Mesothelial cell of epicardium (in vitro differentiated cells): ENCODE results near the gene AMN1. TPM values are rescaled to one million over a fixed set of nuclear protein-coding genes. Genes with fewer than 3 reads are reported as not detected.

Experiments
- DNase-seq, 2 experiments: peaks; one replicate each; pipeline ENCODE4 v3.0.0; 2021; ENCODE audit warnings: low spot score in 2 of 2; ENCODE audit not compliant: unreplicated experiment in 2 of 2
- H3K27ac Mint-ChIP-seq: 2 replicates; pipeline ENCODE4 v1.8.0; 2021; ENCODE audit warnings: mixed read lengths
- H3K27me3 Mint-ChIP-seq: 2 replicates; pipeline ENCODE4 v1.8.0; 2021; ENCODE audit warnings: low read depth, mixed read lengths
- H3K36me3 Mint-ChIP-seq: 2 replicates; pipeline ENCODE4 v1.8.0; 2021; ENCODE audit warnings: mixed read lengths
- H3K4me1 Mint-ChIP-seq: 2 replicates; pipeline ENCODE4 v1.8.0; 2021; ENCODE audit warnings: mixed read lengths
- H3K4me3 Mint-ChIP-seq: 2 replicates; pipeline ENCODE4 v1.8.0; 2021; ENCODE audit warnings: mild to moderate bottlenecking, moderate library complexity, mixed read lengths
- H3K9me3 Mint-ChIP-seq: 2 replicates; pipeline ENCODE4 v1.8.0; 2021; ENCODE audit warnings: mixed read lengths
- CTCF ChIP-seq: fragments of 200-600 bp; sonication (generic); IDR thresholded peaks from one replicate; pipeline ENCODE4 v1.5.0; 2021; ENCODE audit warnings: antibody characterized with exemption; ENCODE audit not compliant: unreplicated experiment
- total RNA-seq: library from RNA; stranded (reverse); gene quantifications from 3 replicates; pipeline ENCODE4 v1.2.1, GENCODE V29; 2021

AMN1 gene
- total RNA-seq, 1 donor from 2014 or later: 15.3 TPM

- no peaks in the 10 kb centered on the region for H3K27me3 Mint-ChIP-seq
- DNase-seq: no peak
- peaks cover 14% of the 10 kb centered on the region for H3K36me3 Mint-ChIP-seq
- no peak overlapping the region for H3K4me3 Mint-ChIP-seq
- peaks cover 11% of the 10 kb centered on the region for H3K9me3 Mint-ChIP-seq
- peaks cover 11% of the 10 kb centered on the region for H3K4me1 Mint-ChIP-seq
- H3K27ac Mint-ChIP-seq: no peak overlapping the region
- TF ChIP-seq CTCF: no peak
These were observed 66.5 kb downstream of the AMN1 start for GRCh38 chr12:31662176-31662849.

- peak within 1 kb of the TSS; percentile 99 for H3K27ac Mint-ChIP-seq
- no peaks in the 10 kb centered on the region for H3K27me3 Mint-ChIP-seq
- H3K36me3 Mint-ChIP-seq: peaks cover 4% of the 10 kb centered on the region
These were observed 69.5 kb downstream of the AMN1 start, which contains the start of gene ETFBKMT for GRCh38 chr12:31659087-31659942. Gene ETFBKMT, plus strand, starts transcription at chr12:31659688. Its CDS starts 2,266 bp downstream, at chr12:31661954.

GRCh38 chr12:31658471-31659086 lies 70.2 kb downstream of the AMN1 start:
- Mint-ChIP-seq H3K4me3 (peak overlapping the region; percentile 97), H3K27me3 (no peaks in the 10 kb centered on the region), H3K36me3 (peaks cover 2% of the 10 kb centered on the region), H3K9me3 (no peaks in the 10 kb centered on the region), H3K4me1 (peaks cover 23% of the 10 kb centered on the region), H3K27ac (peak overlapping the region; percentile 79)
- no peak for TF ChIP-seq CTCF
- no peak for DNase-seq

More at GRCh38 chr12:31659087-31659942, 69.5 kb downstream of the AMN1 start, which contains the start of gene ETFBKMT:
- H3K9me3 Mint-ChIP-seq: no peaks in the 10 kb centered on the region
- H3K4me1 Mint-ChIP-seq: peaks cover 23% of the 10 kb centered on the region
- peak within 1 kb of the TSS; percentile 97 for H3K4me3 Mint-ChIP-seq
- DNase-seq: peak; percentile 66 to 79
- TF ChIP-seq CTCF: peak; percentile 50

- TF ChIP-seq CTCF: no peak
- DNase-seq: no peak
- Mint-ChIP-seq H3K9me3 (no peaks in the 10 kb centered on the region), H3K27me3 (no peaks in the 10 kb centered on the region), H3K4me3 (no peak overlapping the region), H3K36me3 (no peaks in the 10 kb centered on the region), H3K27ac (no peak overlapping the region), H3K4me1 (peaks cover 27% of the 10 kb centered on the region)
These were observed 73.0 kb downstream of the AMN1 start for GRCh38 chr12:31655792-31656191.

GRCh38 chr12:31655208-31655607 lies 73.6 kb downstream of the AMN1 start:
- Mint-ChIP-seq H3K27ac (no peak overlapping the region), H3K36me3 (no peaks in the 10 kb centered on the region), H3K4me3 (no peak overlapping the region), H3K4me1 (peaks cover 27% of the 10 kb centered on the region), H3K9me3 (no peaks in the 10 kb centered on the region), H3K27me3 (no peaks in the 10 kb centered on the region)
- no peak for TF ChIP-seq CTCF
- DNase-seq: no peak
